ENCODE data around the gene TLR4.
A peak's percentile ranks its signal among the peaks of the same experiment; 100 is the strongest.

The TLR4 gene

GRCh38 chr9:117715411-117715989 lies 11.3 kb downstream of the TLR4 start:
- no peak for DNase-seq

DNA sequence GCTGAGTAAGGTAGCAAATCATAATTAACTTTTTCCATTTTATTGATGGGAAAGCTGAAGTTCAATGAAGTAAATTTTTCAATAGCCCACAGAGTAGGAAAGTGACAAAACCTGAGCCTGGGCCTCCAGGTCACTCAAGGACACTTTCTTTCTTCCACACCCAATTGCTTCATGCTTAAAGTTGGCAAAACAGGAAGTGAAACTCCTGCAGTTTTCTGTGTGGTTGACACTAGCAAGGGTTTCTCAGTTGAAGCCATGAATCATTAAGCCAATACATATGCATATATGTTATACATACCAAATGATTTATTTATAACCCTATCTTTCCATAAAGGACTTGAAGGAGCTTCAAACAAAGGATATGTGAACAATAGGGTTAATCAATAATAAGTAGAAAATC lies 13.9 kb downstream of the TLR4 start:
- DNase-seq, result no peak

DNA sequence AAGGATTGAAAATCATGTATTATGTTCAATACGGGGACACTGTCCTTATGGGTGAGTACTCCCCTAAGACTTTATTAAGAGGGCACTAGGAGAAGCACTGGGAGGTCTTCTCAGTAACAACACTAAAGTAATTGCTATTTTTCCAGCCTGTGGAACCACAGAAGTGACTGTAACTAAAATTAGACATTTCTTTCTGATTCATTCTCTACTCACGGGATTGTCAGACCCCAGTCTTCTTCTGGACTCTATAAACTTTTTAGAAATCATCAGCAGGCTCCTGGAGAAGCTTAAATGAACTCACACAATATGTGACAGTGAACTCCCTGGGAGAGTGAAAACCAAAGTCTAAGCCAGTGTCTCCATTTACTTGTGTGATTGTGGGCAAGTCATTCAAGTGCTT lies 14.5 kb downstream of the TLR4 start:
- DNase-seq, result no peak

DNA sequence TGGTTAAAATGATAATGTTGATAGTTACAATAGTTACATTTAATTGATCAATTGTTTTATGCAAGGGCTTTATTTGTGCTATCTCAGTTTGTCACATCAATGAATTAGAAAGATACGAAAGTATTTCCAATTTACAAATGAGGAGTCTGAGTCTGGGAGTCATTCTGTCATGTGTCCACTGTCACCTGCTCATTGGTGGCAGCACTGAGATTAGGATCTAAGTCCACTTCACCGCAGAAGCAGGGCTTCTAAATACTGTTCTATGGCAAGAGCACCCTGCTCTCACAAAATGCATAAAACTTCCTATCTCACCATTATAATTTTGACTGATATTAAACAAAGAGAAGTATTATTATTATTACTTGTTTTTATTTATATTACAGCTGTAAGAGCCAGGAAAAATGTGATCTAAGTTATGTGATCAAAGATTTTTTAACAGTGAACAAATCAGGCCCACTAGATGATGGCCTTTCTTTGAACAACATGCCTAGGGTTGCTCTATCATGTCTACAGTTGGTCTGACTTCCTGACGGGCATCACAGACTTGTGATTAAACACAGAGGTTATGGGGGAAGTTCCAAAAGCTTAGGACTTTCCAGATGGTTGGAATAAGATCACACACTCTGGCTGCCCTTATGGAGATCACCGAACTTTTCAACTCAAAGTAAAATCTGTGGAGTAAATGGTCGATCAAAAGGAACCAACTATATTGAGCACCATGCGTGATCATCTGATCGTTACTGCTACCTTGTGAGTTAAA lies 15.1 kb downstream of the TLR4 start:
- no peak for DNase-seq

DNA sequence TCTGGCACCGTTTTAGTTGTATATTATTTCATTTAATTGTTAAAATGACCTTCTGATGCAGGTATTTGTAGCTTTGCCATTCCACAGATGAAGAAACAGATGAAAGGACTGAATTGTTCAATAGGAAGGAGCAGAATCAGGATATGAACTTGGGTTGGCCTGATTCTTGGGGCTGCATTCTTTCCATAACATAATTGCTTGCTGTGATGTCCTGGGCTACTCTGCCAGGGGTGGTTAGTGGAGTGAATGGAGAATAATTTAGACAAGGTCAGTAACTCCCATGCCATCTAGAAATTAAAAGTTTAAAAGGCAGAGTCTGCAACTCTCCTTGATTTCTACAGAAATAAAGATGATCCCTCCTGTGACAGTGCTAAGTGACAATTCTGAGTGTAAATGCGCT lies 15.9 kb downstream of the TLR4 start:
- DNase-seq, result no peak

DNA sequence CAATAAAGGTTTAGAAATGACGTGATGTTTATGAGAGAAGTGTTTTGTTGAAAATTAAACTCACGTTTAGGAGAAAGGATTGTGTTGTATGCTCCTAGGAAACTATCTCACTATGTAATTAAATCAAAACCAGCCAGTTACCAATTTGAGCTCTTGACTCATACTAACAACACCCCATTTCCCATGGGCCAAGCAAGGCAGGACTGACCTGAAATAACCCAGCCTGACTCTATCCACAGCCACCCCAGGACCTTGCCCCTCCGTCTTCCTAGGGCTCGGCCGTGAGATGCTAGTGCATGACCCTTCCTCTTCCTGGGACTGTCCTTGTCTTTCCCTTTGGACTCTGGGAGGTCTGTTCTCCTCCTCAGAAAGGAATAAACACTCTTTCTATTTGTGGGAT lies 16.4 kb downstream of the TLR4 start:
- no peak for DNase-seq

DNA sequence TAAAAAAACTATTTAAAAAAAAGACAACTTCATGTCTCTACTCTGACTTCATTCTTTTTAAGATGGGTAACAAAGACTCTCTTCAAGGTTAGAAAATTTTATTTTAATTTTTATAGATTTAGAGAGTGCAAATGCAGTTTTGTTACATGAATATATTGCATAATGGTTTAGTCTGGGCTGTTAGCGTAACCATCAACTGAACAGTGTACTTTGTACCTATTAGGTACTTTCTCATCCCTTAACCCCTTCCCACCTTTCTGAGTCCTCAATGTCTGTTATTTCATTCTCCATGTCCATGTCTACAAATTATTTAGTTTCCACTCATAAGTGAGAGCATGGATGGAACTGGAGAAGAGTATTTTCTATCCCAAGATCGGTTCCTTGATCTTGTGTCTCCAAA lies 16.8 kb downstream of the TLR4 start:
- DNase-seq, result no peak

DNA sequence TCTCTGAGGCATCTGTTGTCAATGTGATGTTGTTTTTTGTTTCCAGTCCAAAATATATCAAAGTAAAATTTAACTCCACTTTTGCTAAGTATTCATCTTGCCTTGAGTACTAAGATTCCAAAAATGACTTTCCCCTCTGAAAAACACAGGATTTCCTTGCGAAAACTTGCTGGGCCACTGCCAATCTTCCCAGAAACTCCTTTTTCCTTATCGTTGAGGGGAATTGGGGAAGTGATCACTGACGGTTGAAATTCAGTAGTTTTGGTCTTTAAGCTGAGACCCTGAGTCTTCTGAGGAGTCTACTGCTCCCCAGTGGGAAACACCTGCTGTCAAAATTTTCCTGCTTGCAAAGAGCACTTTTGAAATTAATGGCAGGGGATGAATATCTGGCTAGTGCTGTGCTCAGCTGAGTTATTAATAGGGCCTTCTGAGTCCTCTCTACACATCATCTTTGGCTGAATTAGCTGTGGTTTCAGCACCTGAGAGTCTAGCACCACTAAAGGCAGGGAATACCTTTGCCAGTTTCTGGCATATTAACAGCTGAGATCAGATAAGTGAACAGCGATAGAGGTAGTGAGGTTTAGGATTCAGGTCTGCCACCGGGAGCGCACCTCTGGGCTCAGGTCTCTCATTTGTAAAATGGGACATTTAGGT lies 18.0 kb downstream of the TLR4 start:
- DNase-seq, result no peak

GRCh38 chr9:117723986-117724625 lies 19.9 kb downstream of the TLR4 start:
- DNase-seq, result no peak

DNA sequence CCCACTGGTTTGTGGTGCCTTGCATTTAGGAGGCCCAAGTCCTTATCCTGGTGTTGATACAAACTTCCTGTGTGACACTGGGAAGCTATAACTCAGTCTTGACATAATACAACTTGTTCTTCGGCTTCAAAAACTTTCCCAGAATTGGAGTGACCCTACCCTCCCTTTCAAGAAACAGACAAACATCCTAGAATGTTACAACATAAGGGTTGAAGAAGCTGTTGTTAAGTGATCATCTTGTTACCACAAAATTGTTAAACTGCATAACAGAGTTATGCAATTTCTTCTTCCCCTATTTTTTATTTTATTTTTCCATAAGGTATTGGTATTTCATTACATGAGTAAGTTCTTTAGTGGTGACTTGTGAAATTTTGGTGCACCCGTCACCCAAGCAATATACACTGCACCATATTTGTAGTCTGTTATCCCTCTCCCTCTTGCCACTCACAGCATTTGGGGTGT lies 21.3 kb downstream of the TLR4 start:
- DNase-seq, result no peak

DNA sequence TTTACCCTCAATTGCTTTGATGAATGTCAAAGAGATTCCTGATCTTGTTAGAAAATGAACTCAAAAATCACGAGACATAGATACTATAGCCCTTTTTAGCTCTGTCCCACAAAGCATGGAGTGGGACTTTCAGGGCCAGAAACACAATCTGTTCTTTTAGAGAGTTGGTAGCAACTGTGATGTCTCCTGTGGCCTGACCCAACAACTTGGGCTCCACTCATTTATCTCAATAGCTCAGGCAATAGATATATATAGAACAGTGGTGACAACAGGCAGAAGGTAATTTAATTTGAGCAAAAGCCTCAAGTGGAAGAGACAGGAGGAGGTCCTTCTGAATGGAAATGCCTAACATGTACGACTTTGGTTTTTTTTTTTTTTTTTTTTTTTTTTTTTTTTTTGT lies 25.2 kb downstream of the TLR4 start:
- DNase-seq, result no peak

DNA sequence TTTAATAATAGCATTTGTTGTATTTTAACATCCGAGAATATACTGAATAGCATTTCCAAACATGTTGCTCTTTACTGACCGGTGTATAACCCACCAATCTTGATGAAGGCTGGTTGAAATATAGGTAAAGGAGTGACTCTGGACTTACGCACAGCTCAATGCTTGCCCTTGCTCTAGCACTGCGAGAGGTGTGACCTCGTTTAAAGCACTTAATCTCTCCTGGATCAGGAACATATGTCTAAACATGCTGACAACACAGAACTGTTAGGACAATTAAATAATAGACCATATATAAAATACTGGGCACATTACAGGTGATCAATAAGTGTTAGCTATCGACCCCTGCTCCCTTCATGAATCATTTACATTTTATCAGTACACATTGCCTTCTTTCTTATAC lies 28.3 kb downstream of the TLR4 start:
- DNase-seq, result no peak

- no peak for DNase-seq
Measured at GRCh38 chr9:117733465-117733864, 29.3 kb downstream of the TLR4 start.

DNA sequence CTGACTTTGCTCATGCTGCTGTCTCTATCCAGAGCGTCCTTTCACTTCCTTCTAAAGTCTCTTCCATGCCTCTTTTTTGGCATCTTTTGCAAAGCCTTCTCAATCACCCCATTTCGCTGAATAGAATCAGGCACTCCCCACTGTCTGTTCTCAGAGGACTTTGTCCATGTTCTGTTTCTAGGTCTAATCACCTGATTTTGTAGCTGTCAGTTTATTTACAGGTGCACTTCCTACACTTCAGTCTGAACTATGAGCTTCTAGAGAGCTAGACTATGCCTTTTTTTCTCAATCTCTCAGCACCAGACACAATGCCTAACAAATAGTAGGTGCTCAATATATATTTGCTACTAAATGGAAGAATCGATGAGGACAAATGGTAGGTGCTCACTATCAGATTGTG lies 29.9 kb downstream of the TLR4 start:
- no peak for DNase-seq

DNA sequence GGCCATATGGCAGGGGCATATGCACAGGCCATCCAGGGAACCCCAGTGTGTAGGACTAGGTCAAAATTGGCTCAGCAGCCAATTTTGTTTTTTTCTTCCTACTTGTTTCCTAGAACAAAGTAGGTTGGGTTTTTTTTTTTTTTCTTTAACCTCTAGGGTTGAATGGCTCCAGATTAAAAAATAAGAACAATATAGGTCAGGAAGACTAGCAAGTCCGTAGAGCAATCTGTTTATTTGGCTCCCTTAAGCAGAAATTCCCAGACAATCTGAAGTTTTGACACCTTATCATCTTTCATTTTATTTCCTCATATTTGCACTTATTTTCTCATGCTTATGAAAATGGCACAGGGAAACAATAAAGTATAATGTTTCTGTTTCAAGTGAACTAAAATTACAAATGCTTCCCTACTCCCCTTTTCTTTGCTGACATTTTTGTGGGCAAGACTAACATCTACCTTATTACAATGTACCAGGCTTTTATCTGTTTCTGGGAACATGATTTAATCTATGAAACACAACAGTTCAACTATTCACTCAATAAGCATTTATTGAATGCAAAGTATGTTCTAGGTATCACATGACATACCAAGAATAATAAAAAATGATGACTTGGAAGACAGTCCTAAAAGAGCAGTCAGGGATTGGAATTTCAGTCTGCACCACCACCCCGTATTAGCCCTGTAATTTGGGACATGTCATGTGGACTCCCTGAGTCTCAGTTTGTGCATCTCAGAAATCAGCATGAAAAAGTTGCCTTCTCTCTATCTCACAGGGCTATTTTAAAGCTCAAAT lies 30.5 kb downstream of the TLR4 start:
- DNase-seq, result no peak

GRCh38 chr9:117737721-117738226 lies 33.6 kb downstream of the TLR4 start:
- no peak for DNase-seq

DNA sequence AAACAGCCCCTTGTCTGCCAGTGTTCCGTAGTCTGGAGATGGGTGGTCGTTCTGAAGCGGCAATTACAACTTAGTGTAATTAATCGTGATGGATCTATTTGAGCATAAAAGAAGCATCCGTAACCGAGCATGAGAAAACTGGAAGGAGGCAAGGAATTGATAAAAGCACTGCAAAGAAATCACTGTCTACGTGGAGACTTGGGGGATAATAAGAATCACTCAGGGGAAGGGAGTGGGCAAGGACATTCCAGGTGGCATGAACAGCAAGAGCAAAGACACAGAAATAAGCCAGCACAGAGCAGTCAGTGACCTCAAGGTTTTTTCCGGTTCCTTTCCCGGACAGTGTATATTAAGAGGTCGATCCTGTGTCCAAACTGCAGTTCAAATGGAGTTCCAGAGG lies 35.0 kb downstream of the TLR4 start:
- DNase-seq, result no peak

- no peak for DNase-seq
Measured at GRCh38 chr9:117739624-117740347, 35.6 kb downstream of the TLR4 start.

DNA sequence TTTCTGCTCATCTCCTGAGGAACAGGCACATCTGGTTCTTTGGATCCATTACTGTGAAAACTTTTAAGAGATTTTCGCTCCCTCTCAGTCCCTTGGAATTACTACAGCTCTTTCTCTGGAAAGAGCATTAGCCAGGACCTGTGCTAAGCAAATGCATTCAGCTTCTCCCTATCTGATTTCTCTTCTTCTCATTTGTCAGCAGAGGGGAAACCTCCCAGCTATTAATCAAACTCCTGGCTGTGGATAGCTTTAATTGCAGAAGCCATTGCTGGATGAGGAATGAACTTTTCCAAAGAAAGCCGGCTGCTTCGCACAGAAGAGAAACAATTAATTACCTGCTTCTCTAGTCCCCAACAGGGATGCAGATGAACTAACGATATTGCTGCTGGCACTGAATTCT lies 37.9 kb downstream of the TLR4 start:
- no peak for DNase-seq

DNA sequence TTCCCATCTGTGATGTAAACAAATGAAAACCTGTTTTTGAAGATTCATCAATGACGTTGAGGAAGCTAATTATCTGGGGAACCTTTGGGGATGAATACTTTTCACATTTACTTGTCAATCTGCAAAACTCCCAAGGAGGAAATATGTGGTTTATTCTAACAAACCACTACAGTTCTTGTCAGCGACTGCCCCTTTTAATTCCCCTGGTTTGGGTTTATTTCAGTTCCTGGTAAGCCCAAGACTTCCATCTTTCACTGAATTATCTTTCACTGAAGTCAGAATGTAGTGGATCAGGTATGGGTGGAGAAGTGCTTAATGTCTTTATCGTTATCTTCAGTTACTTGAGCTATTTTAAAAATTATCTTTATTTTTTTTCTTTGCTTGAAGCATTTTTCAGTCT lies 40.2 kb downstream of the TLR4 start:
- no peak for DNase-seq

GRCh38 chr9:117744856-117745389 lies 40.7 kb downstream of the TLR4 start:
- DNase-seq, result peak; percentile 75

GRCh38 chr9:117745598-117745997 lies 41.4 kb downstream of the TLR4 start:
- DNase-seq, result no peak

All from NCI-H510A treated with DMSO at 0.1 percent for 48 hours (cell line).